Panc1 (cell line): ENCODE results near the gene MAP4. TPM values are rescaled to one million over a fixed set of nuclear protein-coding genes. Genes with fewer than 3 reads are reported as not detected.

Experiments used
- ATAC-seq: fragments of 200-7000 bp; cut with Tn5 transposase; 2 replicates; pipeline ENCODE4 v1.9.1; 2020; ENCODE audit warnings: mild to moderate bottlenecking, moderate library complexity
- BruUV-seq: library from RNA; stranded (reverse); fragments of 400-500 nt; replicated peaks from 2 replicates; lab custom pipeline; 2021; lab: Mats Ljungman, UMichigan
- CTCF ChIA-PET: fragments of 300-600 bp; sonication (Branson Sonifier 250); formaldehyde crosslinking; loops from one replicate; lab custom pipeline; 2022; ENCODE audit warnings: antibody characterized with exemption; lab: Charles Lee
- POLR2A ChIA-PET: fragments of 300-600 bp; sonication (Branson Sonifier 250); formaldehyde crosslinking; loops from one replicate; lab custom pipeline; 2022; ENCODE audit warnings: antibody characterized with exemption; lab: Charles Lee
- DNase-seq: peaks from one replicate; pipeline ENCODE4 v3.0.0-alpha.2; 2010; ENCODE audit warnings: low read depth, low spot score
- H3K27ac ChIP-seq: 2 replicates; pipeline ENCODE4 v1.5.1; 2011; ENCODE audit warnings: mild to moderate bottlenecking, low read length, inconsistent platforms
- H3K27me3 ChIP-seq: fragments of 200-500 bp; sonication (Bioruptor generic); 2 replicates; pipeline ENCODE4 v1.6.0; 2014; ENCODE audit warnings: low read length, inconsistent platforms; ENCODE audit not compliant: control insufficient read depth, insufficient read depth
- H3K36me3 ChIP-seq: fragments of 200-500 bp; sonication (Bioruptor generic); 2 replicates; pipeline ENCODE4 v1.5.1; 2014; ENCODE audit warnings: inconsistent platforms, mild to moderate bottlenecking, low read length, moderate library complexity; ENCODE audit not compliant: control insufficient read depth, insufficient read depth
- H3K4me1 ChIP-seq: 2 replicates; pipeline ENCODE4 v1.5.1; 2011; ENCODE audit warnings: inconsistent platforms, mild to moderate bottlenecking, low read length, moderate library complexity; ENCODE audit not compliant: control insufficient read depth, insufficient read depth
- H3K4me3 ChIP-seq, 2 experiments: 2 replicates each; pipeline ENCODE4 v1.5.1; 2011 to 2012; ENCODE audit warnings: low read depth in 2 of 2, low read length in 2 of 2, mild to moderate bottlenecking in 2 of 2, inconsistent platforms in 1 of 2, moderate library complexity in 1 of 2
- H3K9me3 ChIP-seq: fragments of 200-500 bp; sonication (Bioruptor generic); 2 replicates; pipeline ENCODE4 v1.5.1; 2014; ENCODE audit warnings: low read depth, mild to moderate bottlenecking, inconsistent platforms, low read length, moderate library complexity; ENCODE audit not compliant: control insufficient read depth, insufficient read depth
- POLR2AphosphoS5 ChIP-seq: IDR thresholded peaks from 2 replicates; pipeline ENCODE4 v1.6.1; 2012; ENCODE audit warnings: mild to moderate bottlenecking, low read depth, low read length, moderate library complexity
- SIN3A ChIP-seq: IDR thresholded peaks from 2 replicates; pipeline ENCODE4 v1.6.1; 2012; ENCODE audit warnings: low read depth, mild to moderate bottlenecking, low read length, moderate library complexity, borderline replicate concordance; ENCODE audit not compliant: insufficient read depth
- TCF7L2 ChIP-seq: IDR thresholded peaks from 2 replicates; pipeline ENCODE4 v1.6.1; 2011; ENCODE audit warnings: mild to moderate bottlenecking, low read depth, low read length, inconsistent platforms
- in situ Hi-C: cut with HindIII; loops from 2 replicates; pipeline ENCODE4 v1.10.0; 2016; ENCODE audit warnings: low sequenced_read_pairs, low pct_unique_long_range_greater_than_20kb
- intact Hi-C: fragments of 100-400 bp; cut with micrococcal nuclease; formaldehyde crosslinking; loops from one replicate; pipeline ENCODE4 v1.10.0; 2022; ENCODE audit not compliant: unreplicated experiment
- total RNA-seq: library from RNA; stranded (reverse); gene quantifications from one replicate; pipeline ENCODE4 v1.2.1, GENCODE V29; 2021; ENCODE audit not compliant: unreplicated experiment
- TF ChIP-seq, protein P1 (sequence below): fragments of 450-650 bp; IDR thresholded peaks from 2 replicates; pipeline ENCODE4 v1.5.1; 2017; ENCODE audit warnings: mild to moderate bottlenecking
- TF ChIP-seq, protein P2 (sequence below), 2 experiments: IDR thresholded peaks; 2 replicates each; pipeline ENCODE4 v1.6.1; 2011 to 2012; ENCODE audit warnings: low read depth in 2 of 2, control low read depth in 1 of 2, low read length in 1 of 2, mild to moderate bottlenecking in 1 of 2, moderate library complexity in 1 of 2; ENCODE audit not compliant: insufficient read depth in 1 of 2

The MAP4 gene
- total RNA-seq, 1 experiment from 2014 or later, result 150 TPM

DNA sequence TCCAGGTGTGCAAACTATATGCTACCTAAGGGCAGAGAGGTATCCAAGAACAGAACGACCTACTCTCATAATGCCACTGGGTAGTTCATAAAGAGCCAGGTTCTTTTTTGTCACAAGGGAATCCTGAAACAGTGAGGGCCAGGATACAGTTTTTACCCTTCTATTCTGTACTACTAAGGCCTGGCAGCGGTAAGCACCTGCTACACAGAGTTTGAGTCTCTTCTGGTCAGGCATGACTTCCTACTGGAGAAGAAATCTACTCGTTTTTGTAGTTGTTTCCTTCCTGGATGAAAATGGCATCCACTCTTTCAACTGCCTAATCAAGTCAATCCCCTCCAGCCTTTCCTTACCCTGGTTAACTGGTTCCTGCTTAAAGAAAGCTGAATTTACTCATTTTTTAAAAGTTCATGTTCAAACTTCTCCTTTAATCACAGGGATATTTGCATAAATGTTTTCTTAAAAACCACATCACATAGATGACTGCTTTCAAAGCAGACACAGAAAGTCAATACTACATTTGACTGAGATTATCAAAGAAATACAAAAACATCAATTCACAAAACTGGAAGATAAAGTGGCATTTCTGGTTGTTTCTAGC, 40.0 kb downstream of the MAP4 start:
- Histone ChIP-seq H3K27ac (no peak overlapping the region), H3K9me3 (no peaks in the 10 kb centered on the region), H3K27me3 (no peaks in the 10 kb centered on the region), H3K4me3 (no peak overlapping the region), H3K4me1 (no peaks in the 10 kb centered on the region), H3K36me3 (no peaks in the 10 kb centered on the region)
- BruUV-seq, result no TSS peak
- intact Hi-C loops, result no loop called here
- in situ Hi-C loops, result no loop called here
- no peak for DNase-seq
- no peak for ATAC-seq
- POLR2A ChIA-PET, result no interaction called here
- CTCF ChIA-PET, result no interaction called here
- no peak for TF ChIP-seq TCF7L2
- TF ChIP-seq POLR2AphosphoS5, result no peak
- TF ChIP-seq, protein P1, sequence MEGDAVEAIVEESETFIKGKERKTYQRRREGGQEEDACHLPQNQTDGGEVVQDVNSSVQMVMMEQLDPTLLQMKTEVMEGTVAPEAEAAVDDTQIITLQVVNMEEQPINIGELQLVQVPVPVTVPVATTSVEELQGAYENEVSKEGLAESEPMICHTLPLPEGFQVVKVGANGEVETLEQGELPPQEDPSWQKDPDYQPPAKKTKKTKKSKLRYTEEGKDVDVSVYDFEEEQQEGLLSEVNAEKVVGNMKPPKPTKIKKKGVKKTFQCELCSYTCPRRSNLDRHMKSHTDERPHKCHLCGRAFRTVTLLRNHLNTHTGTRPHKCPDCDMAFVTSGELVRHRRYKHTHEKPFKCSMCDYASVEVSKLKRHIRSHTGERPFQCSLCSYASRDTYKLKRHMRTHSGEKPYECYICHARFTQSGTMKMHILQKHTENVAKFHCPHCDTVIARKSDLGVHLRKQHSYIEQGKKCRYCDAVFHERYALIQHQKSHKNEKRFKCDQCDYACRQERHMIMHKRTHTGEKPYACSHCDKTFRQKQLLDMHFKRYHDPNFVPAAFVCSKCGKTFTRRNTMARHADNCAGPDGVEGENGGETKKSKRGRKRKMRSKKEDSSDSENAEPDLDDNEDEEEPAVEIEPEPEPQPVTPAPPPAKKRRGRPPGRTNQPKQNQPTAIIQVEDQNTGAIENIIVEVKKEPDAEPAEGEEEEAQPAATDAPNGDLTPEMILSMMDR, result no peak
- TF ChIP-seq SIN3A, result no peak

DNA sequence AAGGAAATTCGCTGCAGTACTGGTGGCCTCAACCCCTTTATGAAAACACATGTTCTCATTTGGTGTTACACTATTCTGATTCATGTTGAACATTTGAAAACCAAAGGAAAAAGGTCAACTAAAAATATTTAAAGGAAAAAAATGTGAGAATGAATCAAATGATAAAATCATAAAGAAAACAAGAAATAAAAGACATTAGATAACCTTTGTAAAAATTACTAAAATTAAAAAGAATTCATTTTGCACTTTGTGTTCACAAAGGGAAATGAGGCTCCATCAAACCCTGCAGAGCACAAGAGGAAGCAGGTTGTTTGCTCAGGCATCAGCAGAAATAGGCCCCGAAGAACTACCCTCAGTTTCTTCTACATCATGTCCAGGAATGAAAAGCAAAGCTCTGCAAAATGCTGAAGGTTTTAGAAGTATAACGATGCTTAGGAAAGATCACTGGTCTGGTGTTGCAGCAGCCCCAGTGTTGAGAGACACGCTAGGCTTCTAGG, 41.2 kb downstream of the MAP4 start:
- in situ Hi-C loops (no loop called here), intact Hi-C loops (no loop called here)
- BruUV-seq, result no TSS peak
- H3K4me1 ChIP-seq, result no peaks in the 10 kb centered on the region
- H3K4me3 ChIP-seq, result no peak overlapping the region
- no peaks in the 10 kb centered on the region for H3K9me3 ChIP-seq
- DNase-seq (no peak), ATAC-seq (no peak)
- CTCF ChIA-PET, result no interaction called here
- TF ChIP-seq SIN3A (no peak), POLR2AphosphoS5 (no peak), TCF7L2 (no peak)
- TF ChIP-seq, protein P1, result no peak
- TF ChIP-seq, protein P2, sequence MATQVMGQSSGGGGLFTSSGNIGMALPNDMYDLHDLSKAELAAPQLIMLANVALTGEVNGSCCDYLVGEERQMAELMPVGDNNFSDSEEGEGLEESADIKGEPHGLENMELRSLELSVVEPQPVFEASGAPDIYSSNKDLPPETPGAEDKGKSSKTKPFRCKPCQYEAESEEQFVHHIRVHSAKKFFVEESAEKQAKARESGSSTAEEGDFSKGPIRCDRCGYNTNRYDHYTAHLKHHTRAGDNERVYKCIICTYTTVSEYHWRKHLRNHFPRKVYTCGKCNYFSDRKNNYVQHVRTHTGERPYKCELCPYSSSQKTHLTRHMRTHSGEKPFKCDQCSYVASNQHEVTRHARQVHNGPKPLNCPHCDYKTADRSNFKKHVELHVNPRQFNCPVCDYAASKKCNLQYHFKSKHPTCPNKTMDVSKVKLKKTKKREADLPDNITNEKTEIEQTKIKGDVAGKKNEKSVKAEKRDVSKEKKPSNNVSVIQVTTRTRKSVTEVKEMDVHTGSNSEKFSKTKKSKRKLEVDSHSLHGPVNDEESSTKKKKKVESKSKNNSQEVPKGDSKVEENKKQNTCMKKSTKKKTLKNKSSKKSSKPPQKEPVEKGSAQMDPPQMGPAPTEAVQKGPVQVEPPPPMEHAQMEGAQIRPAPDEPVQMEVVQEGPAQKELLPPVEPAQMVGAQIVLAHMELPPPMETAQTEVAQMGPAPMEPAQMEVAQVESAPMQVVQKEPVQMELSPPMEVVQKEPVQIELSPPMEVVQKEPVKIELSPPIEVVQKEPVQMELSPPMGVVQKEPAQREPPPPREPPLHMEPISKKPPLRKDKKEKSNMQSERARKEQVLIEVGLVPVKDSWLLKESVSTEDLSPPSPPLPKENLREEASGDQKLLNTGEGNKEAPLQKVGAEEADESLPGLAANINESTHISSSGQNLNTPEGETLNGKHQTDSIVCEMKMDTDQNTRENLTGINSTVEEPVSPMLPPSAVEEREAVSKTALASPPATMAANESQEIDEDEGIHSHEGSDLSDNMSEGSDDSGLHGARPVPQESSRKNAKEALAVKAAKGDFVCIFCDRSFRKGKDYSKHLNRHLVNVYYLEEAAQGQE (IDR thresholded peaks at IDR 0.05; ENCODE audit: insufficient read depth in 1 of 2, low read depth in 2 of 2, low read length in 1 of 2), result no peak
- H3K27ac ChIP-seq, result no peak overlapping the region
- H3K36me3 ChIP-seq, result no peaks in the 10 kb centered on the region
- POLR2A ChIA-PET, result interaction anchor here (0.7 kb wide), 1 partner anchor 151 kb away, joined by 3 read pairs; no protein-coding TSS in a partner anchor
- H3K27me3 ChIP-seq, result no peaks in the 10 kb centered on the region
